ENCODE results near the gene PTH1R.

GRCh38 chr3:46916799-46917198, 39.3 kb downstream of the PTH1R start:
- TF ChIP-seq, protein P1, sequence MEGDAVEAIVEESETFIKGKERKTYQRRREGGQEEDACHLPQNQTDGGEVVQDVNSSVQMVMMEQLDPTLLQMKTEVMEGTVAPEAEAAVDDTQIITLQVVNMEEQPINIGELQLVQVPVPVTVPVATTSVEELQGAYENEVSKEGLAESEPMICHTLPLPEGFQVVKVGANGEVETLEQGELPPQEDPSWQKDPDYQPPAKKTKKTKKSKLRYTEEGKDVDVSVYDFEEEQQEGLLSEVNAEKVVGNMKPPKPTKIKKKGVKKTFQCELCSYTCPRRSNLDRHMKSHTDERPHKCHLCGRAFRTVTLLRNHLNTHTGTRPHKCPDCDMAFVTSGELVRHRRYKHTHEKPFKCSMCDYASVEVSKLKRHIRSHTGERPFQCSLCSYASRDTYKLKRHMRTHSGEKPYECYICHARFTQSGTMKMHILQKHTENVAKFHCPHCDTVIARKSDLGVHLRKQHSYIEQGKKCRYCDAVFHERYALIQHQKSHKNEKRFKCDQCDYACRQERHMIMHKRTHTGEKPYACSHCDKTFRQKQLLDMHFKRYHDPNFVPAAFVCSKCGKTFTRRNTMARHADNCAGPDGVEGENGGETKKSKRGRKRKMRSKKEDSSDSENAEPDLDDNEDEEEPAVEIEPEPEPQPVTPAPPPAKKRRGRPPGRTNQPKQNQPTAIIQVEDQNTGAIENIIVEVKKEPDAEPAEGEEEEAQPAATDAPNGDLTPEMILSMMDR (conservative IDR thresholded peaks at IDR 0.05 in 1 of 2, IDR thresholded peaks at IDR 0.05 in 1 of 2; ENCODE audit: extremely low read depth in 1 of 2, insufficient read depth in 1 of 2, low read depth in 1 of 2, low read length in 2 of 2): no peak
- TF ChIP-seq EZH2 (IDR thresholded peaks at IDR 0.05; ENCODE audit: borderline replicate concordance, low read length): no peak

All from mammary epithelial cell (primary cell).